ENCODE measurements around the gene CIDEA.

DNA sequence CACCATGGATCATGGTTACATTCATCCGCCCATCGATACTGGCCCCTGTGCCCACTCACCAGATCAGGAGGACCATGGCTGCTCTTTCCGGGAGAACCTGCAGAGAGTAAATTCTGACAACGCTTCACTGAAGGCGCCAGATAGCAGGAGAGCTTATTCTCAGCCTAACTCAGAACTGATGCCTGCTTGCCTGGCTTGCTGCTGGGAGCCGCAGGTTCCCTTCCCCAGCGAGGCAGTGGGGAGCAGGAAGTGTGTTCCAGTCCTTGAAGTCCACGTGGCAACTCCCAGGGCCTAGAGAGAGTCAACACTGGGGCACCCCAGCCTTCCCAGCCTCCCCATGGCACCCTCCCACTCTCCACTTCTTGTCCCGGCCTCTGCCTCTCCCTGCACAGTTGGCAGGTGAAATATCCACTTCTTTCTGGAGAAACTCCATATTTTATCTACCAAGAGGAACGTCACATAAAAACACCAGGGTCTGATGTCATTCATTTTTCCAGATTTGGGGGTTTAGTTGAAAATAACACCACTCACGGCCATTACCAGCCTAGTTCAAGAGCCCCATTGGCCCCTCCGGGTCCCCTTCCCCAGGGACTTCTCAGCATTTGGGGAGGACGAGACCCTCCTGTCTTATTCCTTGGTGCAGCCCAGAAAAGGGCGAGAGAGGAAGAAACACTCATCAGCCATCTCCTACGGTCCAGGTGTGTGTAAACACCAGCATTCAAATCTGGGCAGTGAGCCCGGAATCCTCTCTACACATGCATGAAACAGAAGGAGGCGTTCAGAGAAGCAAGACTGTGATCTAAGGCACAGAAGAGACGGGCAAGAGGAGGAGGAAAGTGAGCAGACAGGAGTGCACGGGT, 50.4 kb downstream of the CIDEA start:
- TF ChIP-seq POLR2A (IDR thresholded peaks at IDR 0.05; ENCODE audit: low read depth, low read length) (no peak), TAF1 (IDR thresholded peaks at IDR 0.05; ENCODE audit: low read depth, low read length) (no peak), POLR2AphosphoS5 (IDR thresholded peaks at IDR 0.05; ENCODE audit: low read depth, low read length) (no peak), PAX5 (IDR thresholded peaks at IDR 0.05; ENCODE audit: insufficient read depth, low read length, severe bottlenecking) (no peak)

Data from GM12891 (cell line).